Pancreas (tissue), 10 donors: ENCODE results near the gene CCNI2. TPM values are rescaled to one million over a fixed set of nuclear protein-coding genes. Genes with fewer than 3 reads are reported as not detected.

Source experiments
- ATAC-seq, 4 donors: fragments of 200-7000 bp; cut with Tn5 transposase; one replicate each; pipeline versions ENCODE4 v1.8.0 to v1.9.1; 2020; ENCODE audit warnings: mild to moderate bottlenecking in 4 of 4, moderate library complexity in 4 of 4
- DNase-seq, 6 donors: peaks; one replicate each; pipeline ENCODE4 v3.0.0-alpha.2; 2020
- FAIRE-seq: peaks from 2 replicates; lab custom pipeline; 2012; peaks lifted over from hg19 to GRCh38; lab: Jason Lieb, UNC
- H3K27ac ChIP-seq, 4 donors: fragments of 200-600 bp; sonication (generic); 1 replicate in 3 of 4; 2 replicates in 1 of 4; pipeline versions ENCODE4 v1.5.0 to v1.8.0; 2020
- H3K27me3 ChIP-seq, 4 donors: fragments of 200-600 bp; one replicate each; pipeline ENCODE4 v1.8.0; 2021
- H3K36me3 ChIP-seq, 3 donors: fragments of 200-600 bp; sonication (generic) in 1 of 3; one replicate each; pipeline versions ENCODE4 v1.5.0 to v1.8.0; 2020 to 2021
- H3K4me1 ChIP-seq, 3 donors: fragments of 200-600 bp; one replicate each; pipeline ENCODE4 v1.8.0; 2021
- H3K4me3 ChIP-seq, 4 donors: fragments of 200-600 bp; sonication (generic) in 2 of 4; one replicate each; pipeline versions ENCODE4 v1.5.0 to v1.8.0; 2020 to 2021
- H3K9me3 ChIP-seq, 4 donors: fragments of 200-600 bp; one replicate each; pipeline ENCODE4 v1.8.0; 2021
- WGBS, 2 donors: extraction: QIAGEN DNeasy Blood & Tissue Kit; methylation state at CpG; one replicate each; pipeline ENCODE4 v1.1.7; 2013; 5-methylcytosine and 5-hydroxymethylcytosine counted together
- intact Hi-C, 3 donors: fragments of 100-400 bp; cut with DNase I; formaldehyde crosslinking; loops; one replicate each; pipeline versions ENCODE4 v1.11.1 to v1.14.2; 2022
- polyA plus RNA-seq, 2 donors: library from polyadenylated mRNA; stranded (reverse); fragments of 200-250 nt; gene quantifications; one replicate each; pipeline ENCODE4 v1.2.3, GENCODE V29; 2013
- total RNA-seq, 6 donors: library from RNA; stranded (reverse); fragmentation: NEBNext Ultra II Directional in 4 of 6; extraction: Animal tissue kit (Norgen Biotek cat#: 25700) in 4 of 6; gene quantifications; one replicate each; pipeline versions ENCODE4 v1.2.1 to v1.2.4, GENCODE V29; 2021 to 2023
- TF ChIP-seq, protein P1 (sequence below), 4 donors: fragments of 200-600 bp; sonication (generic) in 3 of 4; IDR thresholded peaks; one replicate each; pipeline versions ENCODE4 v1.5.0 to v1.8.0; 2021; ENCODE audit warnings: antibody characterized with exemption in 4 of 4
- donor health status: healthy with polysubstance abuse.
- donor health status: DM: no; HTN: no; CAD: no; lungs with moderate emphysema.
- donor health status: DM: no; HTN: no; CAD: no.
- donor health status: control.
- donor health status: control.
- donor health status: Bipolar disorder and iron deficiency.
- donor health status: DM: yes; HTN: yes; CAD: no.
- donor health status: DM: no; HTN: no; CAD: no.
- donor health status: DM: no; HTN: no; CAD: no.
- donor health status: DM: yes; HTN: yes; CAD: no.

CCNI2 gene
- total and polyA plus RNA-seq, 8 donors: 0.69 to 4.4 (median 1.3) TPM

- H3K9me3 ChIP-seq: no peaks in the 10 kb centered on the region
- H3K4me1 ChIP-seq: no peaks in the 10 kb centered on the region
- intact Hi-C loops: no loop called here
- H3K27ac ChIP-seq: no peak overlapping the region
- ATAC-seq: no peak
- H3K36me3 ChIP-seq: peaks cover 0 to 32% (median 0%) of the 10 kb centered on the region in 3 donors
- peak in 1 of 6 donors; percentile 38 for DNase-seq
- FAIRE-seq: no peak
- no peak overlapping the region for H3K4me3 ChIP-seq
- no peaks in the 10 kb centered on the region for H3K27me3 ChIP-seq
- 89 to 94% methylated on average over 10 of the region's 10 CpGs for WGBS, 2 donors
- TF ChIP-seq, protein P1, sequence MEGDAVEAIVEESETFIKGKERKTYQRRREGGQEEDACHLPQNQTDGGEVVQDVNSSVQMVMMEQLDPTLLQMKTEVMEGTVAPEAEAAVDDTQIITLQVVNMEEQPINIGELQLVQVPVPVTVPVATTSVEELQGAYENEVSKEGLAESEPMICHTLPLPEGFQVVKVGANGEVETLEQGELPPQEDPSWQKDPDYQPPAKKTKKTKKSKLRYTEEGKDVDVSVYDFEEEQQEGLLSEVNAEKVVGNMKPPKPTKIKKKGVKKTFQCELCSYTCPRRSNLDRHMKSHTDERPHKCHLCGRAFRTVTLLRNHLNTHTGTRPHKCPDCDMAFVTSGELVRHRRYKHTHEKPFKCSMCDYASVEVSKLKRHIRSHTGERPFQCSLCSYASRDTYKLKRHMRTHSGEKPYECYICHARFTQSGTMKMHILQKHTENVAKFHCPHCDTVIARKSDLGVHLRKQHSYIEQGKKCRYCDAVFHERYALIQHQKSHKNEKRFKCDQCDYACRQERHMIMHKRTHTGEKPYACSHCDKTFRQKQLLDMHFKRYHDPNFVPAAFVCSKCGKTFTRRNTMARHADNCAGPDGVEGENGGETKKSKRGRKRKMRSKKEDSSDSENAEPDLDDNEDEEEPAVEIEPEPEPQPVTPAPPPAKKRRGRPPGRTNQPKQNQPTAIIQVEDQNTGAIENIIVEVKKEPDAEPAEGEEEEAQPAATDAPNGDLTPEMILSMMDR (IDR thresholded peaks at IDR 0.05): no peak
Observed at GRCh38 chr5:132764051-132764450, 16.8 kb downstream of the CCNI2 start.

GRCh38 chr5:132764671-132765238 lies 17.5 kb downstream of the CCNI2 start:
- Histone ChIP-seq H3K27ac (no peak overlapping the region), H3K4me3 (no peak overlapping the region), H3K4me1 (no peaks in the 10 kb centered on the region), H3K27me3 (no peaks in the 10 kb centered on the region), H3K36me3 (peaks cover 0 to 29% (median 0%) of the 10 kb centered on the region in 3 donors), H3K9me3 (no peaks in the 10 kb centered on the region)
- intact Hi-C loops: no loop called here
- peak in 1 of 6 donors; percentile 41 for DNase-seq
- FAIRE-seq: no peak
- no peak for ATAC-seq
- 92 to 93% methylated on average over 7 of the region's 7 CpGs for WGBS, 2 donors
- TF ChIP-seq, protein P1 (IDR thresholded peaks at IDR 0.05): no peak

GRCh38 chr5:132765311-132766019 lies 18.2 kb downstream of the CCNI2 start:
- intact Hi-C loops: no loop called here
- ATAC-seq: no peak
- Histone ChIP-seq H3K4me1 (no peaks in the 10 kb centered on the region), H3K27ac (no peak overlapping the region), H3K36me3 (peaks cover 0 to 26% (median 0%) of the 10 kb centered on the region in 3 donors), H3K27me3 (no peaks in the 10 kb centered on the region), H3K9me3 (no peaks in the 10 kb centered on the region), H3K4me3 (no peak overlapping the region)
- no peak for FAIRE-seq
- TF ChIP-seq, protein P1 (IDR thresholded peaks at IDR 0.05): no peak
- 89 to 90% methylated on average over 12 of the region's 12 CpGs for WGBS, 2 donors
- DNase-seq: peak in 1 of 6 donors; percentile 45

DNA sequence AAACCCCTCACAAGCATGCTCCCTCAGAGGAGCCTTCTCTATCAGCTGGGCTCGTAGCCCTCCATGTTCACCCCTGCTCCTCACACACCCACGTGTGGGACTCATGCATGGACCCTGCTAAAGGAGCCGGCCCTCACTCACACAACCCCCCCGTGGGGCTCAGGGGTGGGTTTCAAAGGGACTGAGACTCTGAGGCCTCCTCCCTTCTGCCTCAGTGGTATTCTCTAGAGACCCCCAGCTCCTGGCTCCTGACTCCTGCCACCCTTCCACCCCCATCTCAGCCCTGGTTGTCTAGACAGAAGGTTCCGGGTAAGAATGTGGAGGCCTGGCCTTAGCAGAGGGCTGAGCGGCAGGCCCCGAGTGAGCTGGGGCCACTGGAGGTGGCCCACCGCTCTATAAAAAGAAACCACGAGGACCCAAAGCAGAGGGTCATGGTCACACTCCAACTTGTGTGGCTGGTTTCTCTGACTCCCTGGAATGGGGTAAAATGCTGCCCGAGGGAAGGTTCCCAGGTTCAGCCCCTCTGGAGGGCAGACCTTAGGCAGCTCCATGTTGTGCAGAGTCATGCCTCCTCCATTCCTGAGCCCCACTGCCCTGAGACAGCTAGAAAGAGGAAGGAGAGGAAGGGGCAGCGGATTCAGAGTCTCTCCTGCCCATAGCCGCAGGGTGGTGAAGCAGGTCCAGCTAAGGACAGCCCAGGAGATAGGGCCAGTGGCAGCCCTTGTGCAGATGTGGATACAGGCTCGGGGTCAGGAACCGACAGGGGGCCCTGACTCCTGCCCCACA lies 19.0 kb downstream of the CCNI2 start:
- H3K36me3 ChIP-seq: peaks cover 0 to 26% (median 0%) of the 10 kb centered on the region in 3 donors
- intact Hi-C loops: no loop called here
- DNase-seq: peak in 1 of 6 donors; percentile 36
- no peak for FAIRE-seq
- WGBS, 2 donors: 89 to 92% methylated on average over 14 of the region's 14 CpGs
- TF ChIP-seq, protein P1 (IDR thresholded peaks at IDR 0.05): no peak
- H3K27ac ChIP-seq: no peak overlapping the region
- H3K4me3 ChIP-seq: no peak overlapping the region
- H3K27me3 ChIP-seq: no peaks in the 10 kb centered on the region
- H3K4me1 ChIP-seq: no peaks in the 10 kb centered on the region
- H3K9me3 ChIP-seq: no peaks in the 10 kb centered on the region
- no peak for ATAC-seq
